Kidney epithelial cell (primary cell): ENCODE results near the gene DBI. TPM values are rescaled to one million over a fixed set of nuclear protein-coding genes. Genes with fewer than 3 reads are reported as not detected.

Source experiments
- DNase-seq: peaks from one replicate; pipeline ENCODE4 v3.0.0-alpha.2; 2010; ENCODE audit warnings: low read depth
- H3K27me3 ChIP-seq: 2 replicates; pipeline ENCODE4 v1.6.0; 2011; ENCODE audit warnings: low read length; ENCODE audit not compliant: control insufficient read depth, insufficient read depth
- H3K36me3 ChIP-seq: 2 replicates; pipeline ENCODE4 v1.5.1; 2011; ENCODE audit warnings: low read length; ENCODE audit not compliant: control insufficient read depth, insufficient read depth
- H3K4me3 ChIP-seq: 2 replicates; pipeline ENCODE4 v1.5.1; 2011; ENCODE audit warnings: low read depth, mild to moderate bottlenecking, control low read depth, low read length
- CTCF ChIP-seq: IDR thresholded peaks from 2 replicates; pipeline ENCODE4 v1.5.1; 2011; ENCODE audit warnings: mild to moderate bottlenecking, moderate library complexity, low read length, control low read depth, inconsistent platforms; ENCODE audit not compliant: insufficient read depth, poor library complexity, severe bottlenecking
- total RNA-seq: library from RNA; depleted of rRNA; stranded (reverse); fragments of >200 nt; gene quantifications from 2 replicates; pipeline ENCODE4 v1.2.3, GENCODE V29; 2015

The DBI gene
- total RNA-seq, 1 donor from 2014 or later = 98.0 TPM

GRCh38 chr2:119326938-119327337, 39.8 kb upstream of the DBI start:
- Histone ChIP-seq H3K4me3 (no peak overlapping the region), H3K27me3 (no peaks in the 10 kb centered on the region), H3K36me3 (no peaks in the 10 kb centered on the region)
- no peak for TF ChIP-seq CTCF
- DNase-seq = no peak

- TF ChIP-seq CTCF = no peak
- no peak for DNase-seq
Measured at GRCh38 chr2:119327431-119327830, 39.3 kb upstream of the DBI start.

GRCh38 chr2:119332953-119333352, 33.8 kb upstream of the DBI start:
- H3K36me3 ChIP-seq = no peaks in the 10 kb centered on the region
- no peak for TF ChIP-seq CTCF
- no peak for DNase-seq
- no peak overlapping the region for H3K4me3 ChIP-seq
- H3K27me3 ChIP-seq = no peaks in the 10 kb centered on the region

More at GRCh38 chr2:119327431-119327830, 39.3 kb upstream of the DBI start:
- H3K36me3 ChIP-seq = no peaks in the 10 kb centered on the region
- H3K27me3 ChIP-seq = no peaks in the 10 kb centered on the region
- H3K4me3 ChIP-seq = no peak overlapping the region

GRCh38 chr2:119333360-119333759, 33.4 kb upstream of the DBI start:
- no peak for DNase-seq
- Histone ChIP-seq H3K36me3 (no peaks in the 10 kb centered on the region), H3K27me3 (no peaks in the 10 kb centered on the region), H3K4me3 (no peak overlapping the region)
- no peak for TF ChIP-seq CTCF

GRCh38 chr2:119333833-119334232, 32.9 kb upstream of the DBI start:
- Histone ChIP-seq H3K36me3 (no peaks in the 10 kb centered on the region), H3K4me3 (no peak overlapping the region), H3K27me3 (no peaks in the 10 kb centered on the region)
- no peak for DNase-seq
- no peak for TF ChIP-seq CTCF

GRCh38 chr2:119337749-119338148, 29.0 kb upstream of the DBI start:
- Histone ChIP-seq H3K36me3 (no peaks in the 10 kb centered on the region), H3K27me3 (no peaks in the 10 kb centered on the region), H3K4me3 (no peak overlapping the region)
- no peak for DNase-seq
- no peak for TF ChIP-seq CTCF
